CD14-positive monocyte (primary cell): Measurements from ENCODE around the gene KRT86. TPM values are rescaled to one million over a fixed set of nuclear protein-coding genes. Genes with fewer than 3 reads are reported as not detected.

Experiments used
- DNase-seq, 3 donors: peaks; one replicate each; pipeline ENCODE4 v3.0.0-alpha.2; 2011 to 2022
- H2AFZ ChIP-seq: 2 replicates; pipeline ENCODE4 v1.6.0; 2012; ENCODE audit warnings: mild to moderate bottlenecking, low read depth, low read length, inconsistent platforms; ENCODE audit not compliant: insufficient read depth, poor library complexity, severe bottlenecking
- H3K27ac ChIP-seq, 2 donors: 1 replicate in 1 of 2; 2 replicates in 1 of 2; pipeline ENCODE4 v1.5.1; 2012 to 2013; ENCODE audit warnings: low read length in 2 of 2, control low read depth in 1 of 2, inconsistent platforms in 1 of 2, low read depth in 1 of 2, mild to moderate bottlenecking in 1 of 2
- H3K27me3 ChIP-seq, 2 donors: one replicate each; pipeline versions ENCODE4 v1.6.0 to v1.6.1; 2011 to 2013; ENCODE audit warnings: low read length in 2 of 2; ENCODE audit not compliant: control insufficient read depth in 2 of 2, insufficient read depth in 2 of 2
- H3K36me3 ChIP-seq, 2 donors: replicated peaks in 1 of 2; 1 replicate in 1 of 2; 2 replicates in 1 of 2; pipeline versions ENCODE4 v1.5.1 to v1.6.1; 2012 to 2013; ENCODE audit warnings: low read length in 2 of 2, control low read depth in 1 of 2, inconsistent platforms in 1 of 2, mild to moderate bottlenecking in 1 of 2; ENCODE audit not compliant: insufficient read depth in 2 of 2, control insufficient read depth in 1 of 2
- H3K4me1 ChIP-seq, 2 donors: 1 replicate in 1 of 2; 2 replicates in 1 of 2; pipeline versions ENCODE4 v1.5.1 to v1.6.1; 2012 to 2013; ENCODE audit warnings: low read length in 2 of 2, control low read depth in 1 of 2, inconsistent platforms in 1 of 2, mild to moderate bottlenecking in 1 of 2, moderate library complexity in 1 of 2; ENCODE audit not compliant: insufficient read depth in 2 of 2, control insufficient read depth in 1 of 2
- H3K4me2 ChIP-seq: replicated peaks from 2 replicates; pipeline ENCODE3; 2012; ENCODE audit warnings: low read length, moderate library complexity, mild to moderate bottlenecking; ENCODE audit not compliant: poor library complexity, severe bottlenecking; ENCODE audit errors: extremely low read depth
- H3K4me3 ChIP-seq, 3 experiments: fragments of 200-600 bp in 1 of 3; sonication (generic) in 1 of 3; replicated peaks in 1 of 3; 1 replicate in 2 of 3; 2 replicates in 1 of 3; pipeline ENCODE4 v1.5.1; 2011 to 2013; ENCODE audit warnings: low read length in 3 of 3, mild to moderate bottlenecking in 3 of 3, control low read depth in 2 of 3, low read depth in 2 of 3, inconsistent platforms in 1 of 3, moderate library complexity in 1 of 3
- H3K79me2 ChIP-seq: 2 replicates; pipeline ENCODE4 v1.6.0; 2012; ENCODE audit warnings: mild to moderate bottlenecking, control low read depth, inconsistent platforms, low read length, moderate library complexity; ENCODE audit not compliant: insufficient read depth
- H3K9ac ChIP-seq: 2 replicates; pipeline ENCODE4 v1.6.0; 2017; ENCODE audit warnings: low read length, mild to moderate bottlenecking; ENCODE audit not compliant: insufficient read depth, poor library complexity, severe bottlenecking
- H3K9me3 ChIP-seq, 2 donors: replicated peaks in 1 of 2; 1 replicate in 1 of 2; 2 replicates in 1 of 2; pipeline versions ENCODE4 v1.5.1 to v1.6.1; 2012 to 2013; ENCODE audit warnings: low read length in 2 of 2, control low read depth in 1 of 2; ENCODE audit not compliant: control insufficient read depth in 1 of 2, insufficient read depth in 1 of 2
- H4K20me1 ChIP-seq: 2 replicates; pipeline ENCODE4 v1.6.0; 2012; ENCODE audit warnings: mild to moderate bottlenecking, low read length, control low read depth, moderate library complexity; ENCODE audit not compliant: insufficient read depth
- H3K27ac Mint-ChIP-seq, 7 donors: one replicate each; pipeline ENCODE4 v1.8.0; 2020; ENCODE audit warnings: mild to moderate bottlenecking in 7 of 7, mixed read lengths in 7 of 7, moderate library complexity in 6 of 7, inconsistent platforms in 2 of 7
- H3K27me3 Mint-ChIP-seq, 3 donors: one replicate each; pipeline ENCODE4 v1.8.0; 2021 to 2022; ENCODE audit warnings: low read depth in 3 of 3, mild to moderate bottlenecking in 3 of 3, mixed read lengths in 3 of 3, moderate library complexity in 3 of 3, inconsistent platforms in 1 of 3
- H3K36me3 Mint-ChIP-seq, 2 donors: one replicate each; pipeline ENCODE4 v1.8.0; 2020; ENCODE audit warnings: mixed read lengths in 2 of 2, inconsistent platforms in 1 of 2, mild to moderate bottlenecking in 1 of 2
- H3K4me1 Mint-ChIP-seq: one replicate; pipeline ENCODE4 v1.8.0; 2020; ENCODE audit warnings: mild to moderate bottlenecking, mixed read lengths
- H3K4me3 Mint-ChIP-seq, 2 donors: one replicate each; pipeline ENCODE4 v1.8.0; 2020; ENCODE audit warnings: mild to moderate bottlenecking in 2 of 2, mixed read lengths in 2 of 2, moderate library complexity in 1 of 2
- H3K9me3 Mint-ChIP-seq, 7 donors: one replicate each; pipeline ENCODE4 v1.8.0; 2020 to 2022; ENCODE audit warnings: mixed read lengths in 7 of 7, mild to moderate bottlenecking in 6 of 7, moderate library complexity in 6 of 7, inconsistent platforms in 2 of 7
- WGBS: methylation state at CpG from one replicate; pipeline ENCODE4 v1.1.5; 2013; ENCODE audit warnings: missing lambda C conversion rate; ENCODE audit not compliant: insufficient coverage; 5-methylcytosine and 5-hydroxymethylcytosine counted together
- intact Hi-C, 2 donors: fragments of 100-400 bp; cut with micrococcal nuclease; formaldehyde crosslinking; loops; one replicate each; pipeline versions ENCODE4 v1.15.0 to v1.15.1; 2023
- polyA plus RNA-seq, 3 donors: library from polyadenylated mRNA; depleted of rRNA in 1 of 3; unstranded in 2 of 3; stranded (reverse) in 1 of 3; fragments of 300-500 nt in 2 of 3; fragments of >200 nt in 1 of 3; fragmentation: Illumina TruSeq in 2 of 3; gene quantifications; 1 replicate in 2 of 3; 2 replicates in 1 of 3; pipeline ENCODE4 v1.2.3, GENCODE V29; 2012 to 2021
- TF ChIP-seq, protein P1 (sequence below): fragments of 200-600 bp; IDR thresholded peaks from one replicate; pipeline ENCODE4 v1.8.0; 2022; ENCODE audit warnings: antibody characterized with exemption, mild to moderate bottlenecking

Gene KRT86
- polyA plus RNA-seq, 3 donors: not detected

DNA sequence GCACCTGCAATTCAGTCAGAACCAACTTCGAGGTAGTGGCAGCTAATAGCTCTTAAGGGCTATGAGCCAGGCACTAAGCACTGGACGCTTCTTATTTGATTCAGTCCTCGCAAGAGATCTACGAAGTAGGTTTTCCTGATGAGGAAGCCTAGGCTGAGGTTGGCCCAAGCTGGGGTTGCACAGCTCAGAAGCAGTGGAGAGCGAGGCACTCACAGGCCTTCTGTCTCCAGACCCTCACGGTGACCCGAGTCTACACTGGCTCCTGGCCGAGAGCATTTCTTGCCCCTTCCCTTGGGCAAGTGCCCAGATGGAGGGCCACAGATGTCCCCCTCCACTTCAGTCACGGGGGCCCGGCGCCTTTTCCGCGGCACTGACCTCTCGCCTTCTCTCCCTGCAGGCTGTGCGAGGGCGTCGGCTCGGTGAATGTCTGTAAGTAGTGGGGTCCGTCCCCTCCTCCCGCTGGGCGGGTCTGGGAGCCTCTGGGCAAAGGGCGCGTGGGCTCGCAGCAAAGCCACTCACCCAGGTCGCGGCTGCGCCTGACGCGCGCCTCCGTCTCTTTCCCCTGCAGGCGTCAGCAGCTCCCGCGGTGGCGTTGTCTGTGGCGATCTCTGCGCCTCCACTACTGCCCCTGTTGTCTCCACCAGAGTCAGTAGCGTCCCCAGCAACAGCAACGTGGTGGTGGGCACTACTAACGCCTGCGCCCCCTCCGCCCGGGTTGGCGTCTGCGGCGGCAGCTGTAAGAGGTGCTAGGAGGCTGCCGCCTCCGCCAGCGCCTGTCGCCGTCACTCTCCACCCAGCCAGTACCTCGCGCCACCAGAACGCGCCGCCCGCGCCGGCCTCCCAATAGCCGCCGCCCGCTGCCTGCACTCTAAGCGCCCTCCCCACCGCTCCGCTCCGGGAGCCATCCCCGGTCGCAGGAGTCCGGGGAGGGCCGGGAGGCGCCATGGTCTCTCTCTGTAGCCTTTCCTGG is 33.7 kb downstream of the KRT86 start:
- H3K9me3 Mint-ChIP-seq: peaks cover 0 to 5% (median 0%) of the 10 kb centered on the region in 7 donors
- Histone ChIP-seq H3K9me3 (peaks cover 0 to 5% of the 10 kb centered on the region in 2 donors), H3K36me3 (no peaks in the 10 kb centered on the region), H3K27ac (no peak overlapping the region), H3K4me1 (peaks cover 6 to 9% of the 10 kb centered on the region in 2 donors), H4K20me1 (no peaks in the 10 kb centered on the region), H3K9ac (peak overlapping the region; percentile 15), H3K79me2 (no peaks in the 10 kb centered on the region), H3K4me3 (peak overlapping the region in 1 of 3 experiments; percentile 60), H3K4me2 (peak overlapping the region; percentile 68), H3K27me3 (peaks cover 42 to 79% of the 10 kb centered on the region in 2 donors), H2AFZ (peak overlapping the region; percentile 68)
- peak overlapping the region; percentile 62 to 84 for H3K4me3 Mint-ChIP-seq
- no peaks in the 10 kb centered on the region for H3K36me3 Mint-ChIP-seq
- peaks cover 71 to 87% (median 75%) of the 10 kb centered on the region in 3 donors for H3K27me3 Mint-ChIP-seq
- peak in 2 of 3 donors; percentile 5 to 7 for DNase-seq
- TF ChIP-seq, protein P1, sequence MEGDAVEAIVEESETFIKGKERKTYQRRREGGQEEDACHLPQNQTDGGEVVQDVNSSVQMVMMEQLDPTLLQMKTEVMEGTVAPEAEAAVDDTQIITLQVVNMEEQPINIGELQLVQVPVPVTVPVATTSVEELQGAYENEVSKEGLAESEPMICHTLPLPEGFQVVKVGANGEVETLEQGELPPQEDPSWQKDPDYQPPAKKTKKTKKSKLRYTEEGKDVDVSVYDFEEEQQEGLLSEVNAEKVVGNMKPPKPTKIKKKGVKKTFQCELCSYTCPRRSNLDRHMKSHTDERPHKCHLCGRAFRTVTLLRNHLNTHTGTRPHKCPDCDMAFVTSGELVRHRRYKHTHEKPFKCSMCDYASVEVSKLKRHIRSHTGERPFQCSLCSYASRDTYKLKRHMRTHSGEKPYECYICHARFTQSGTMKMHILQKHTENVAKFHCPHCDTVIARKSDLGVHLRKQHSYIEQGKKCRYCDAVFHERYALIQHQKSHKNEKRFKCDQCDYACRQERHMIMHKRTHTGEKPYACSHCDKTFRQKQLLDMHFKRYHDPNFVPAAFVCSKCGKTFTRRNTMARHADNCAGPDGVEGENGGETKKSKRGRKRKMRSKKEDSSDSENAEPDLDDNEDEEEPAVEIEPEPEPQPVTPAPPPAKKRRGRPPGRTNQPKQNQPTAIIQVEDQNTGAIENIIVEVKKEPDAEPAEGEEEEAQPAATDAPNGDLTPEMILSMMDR: peak; percentile 8
- 7% methylated on average over 57 of the region's 71 CpGs for WGBS
- no peak overlapping the region for H3K27ac Mint-ChIP-seq
- peaks cover 14% of the 10 kb centered on the region for H3K4me1 Mint-ChIP-seq
- intact Hi-C loops: no loop called here

DNA sequence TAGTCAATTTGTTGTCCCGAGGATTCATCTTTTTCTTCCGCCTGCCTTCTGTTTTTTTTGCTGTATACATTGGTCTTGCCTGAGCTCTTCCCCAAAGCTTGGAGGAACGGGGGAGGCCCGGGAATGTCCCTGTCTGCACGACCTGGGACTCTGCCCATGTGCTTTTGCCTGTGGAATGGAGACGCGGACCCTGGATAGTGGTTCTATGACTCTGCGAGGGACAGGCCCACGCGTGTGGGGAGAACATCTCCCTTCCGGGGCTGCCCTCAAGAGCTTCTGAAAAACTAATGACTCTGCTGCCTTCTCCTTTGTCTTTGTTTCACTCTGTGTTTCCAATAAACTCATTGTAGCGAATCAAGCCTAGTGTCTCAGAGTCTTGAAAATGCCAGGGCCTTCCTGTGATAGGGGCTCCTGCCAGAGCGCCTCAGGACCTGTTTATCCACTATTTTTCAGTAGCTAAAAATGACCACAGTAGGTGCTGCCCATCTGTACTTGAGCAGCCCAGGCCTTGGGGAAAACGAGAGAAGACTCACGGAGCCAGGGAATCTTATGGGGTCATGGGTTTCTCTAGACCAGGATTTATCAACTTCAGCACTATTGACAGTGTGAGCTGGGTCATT is 34.5 kb downstream of the KRT86 start:
- Histone ChIP-seq H3K27ac (no peak overlapping the region), H3K4me3 (peak overlapping the region in 1 of 3 experiments; percentile 60), H3K27me3 (peaks cover 42 to 79% of the 10 kb centered on the region in 2 donors), H3K9me3 (peaks cover 0 to 5% of the 10 kb centered on the region in 2 donors), H4K20me1 (no peaks in the 10 kb centered on the region), H2AFZ (peak overlapping the region; percentile 68), H3K36me3 (no peaks in the 10 kb centered on the region), H3K79me2 (no peaks in the 10 kb centered on the region), H3K9ac (no peak overlapping the region), H3K4me2 (peak overlapping the region; percentile 68), H3K4me1 (peaks cover 6 to 9% of the 10 kb centered on the region in 2 donors)
- intact Hi-C loops: no loop called here
- no peaks in the 10 kb centered on the region for H3K36me3 Mint-ChIP-seq
- H3K4me3 Mint-ChIP-seq: peak overlapping the region; percentile 62 to 84
- 62% methylated on average over 13 of the region's 15 CpGs for WGBS
- H3K27me3 Mint-ChIP-seq: peaks cover 75 to 92% (median 77%) of the 10 kb centered on the region in 3 donors
- TF ChIP-seq, protein P1: no peak
- no peak overlapping the region for H3K27ac Mint-ChIP-seq
- H3K9me3 Mint-ChIP-seq: peaks cover 0 to 5% (median 0%) of the 10 kb centered on the region in 7 donors
- peaks cover 14% of the 10 kb centered on the region for H3K4me1 Mint-ChIP-seq
- DNase-seq: no peak
